PC-3 (cell line): ENCODE measurements around the gene AGAP1. TPM values are rescaled to one million over a fixed set of nuclear protein-coding genes. Genes with fewer than 3 reads are reported as not detected.

Experiments used
- ATAC-seq: fragments of 200-7000 bp; cut with Tn5 transposase; 2 replicates; pipeline ENCODE4 v1.9.1; 2020; ENCODE audit warnings: mild to moderate bottlenecking, moderate library complexity
- BruUV-seq: library from RNA; stranded (reverse); fragments of 400-500 nt; replicated peaks from 2 replicates; lab custom pipeline; 2021; lab: Mats Ljungman, UMichigan
- CTCF ChIA-PET: fragments of 300-600 bp; sonication (Branson Sonifier 250); formaldehyde crosslinking; loops from one replicate; lab custom pipeline; 2022; ENCODE audit warnings: antibody characterized with exemption; lab: Charles Lee
- POLR2A ChIA-PET: fragments of 300-600 bp; sonication (Branson Sonifier 250); formaldehyde crosslinking; loops from one replicate; lab custom pipeline; 2022; ENCODE audit warnings: antibody characterized with exemption; ENCODE audit not compliant: unreplicated experiment; lab: Charles Lee
- DNase-seq: peaks from one replicate; pipeline ENCODE4 v3.0.0-alpha.2; 2015
- H2AFZ ChIP-seq: fragments of 300-600 bp; sonication (generic); 2 replicates; pipeline ENCODE4 v1.6.0; 2016; ENCODE audit warnings: antibody characterized with exemption, low read length
- H3F3A ChIP-seq: fragments of 300-600 bp; sonication (generic); one replicate; pipeline ENCODE4 v1.6.0; 2017; ENCODE audit warnings: antibody characterized with exemption, low read length, control low read depth, mild to moderate bottlenecking; ENCODE audit not compliant: unreplicated experiment
- H3K27ac ChIP-seq: fragments of 300-600 bp; sonication (generic); 2 replicates; pipeline ENCODE4 v1.5.1; 2016; ENCODE audit warnings: mild to moderate bottlenecking, low read length
- H3K27me3 ChIP-seq: fragments of 300-600 bp; sonication (generic); 2 replicates; pipeline ENCODE4 v1.6.1; 2016; ENCODE audit warnings: low read length, mixed read lengths
- H3K36me3 ChIP-seq: fragments of 300-600 bp; sonication (generic); 2 replicates; pipeline ENCODE4 v1.6.1; 2016; ENCODE audit warnings: low read depth, mixed run types, low read length, mixed read lengths
- H3K4me1 ChIP-seq: fragments of 300-600 bp; sonication (generic); 2 replicates; pipeline ENCODE4 v1.5.1; 2016; ENCODE audit warnings: low read length; ENCODE audit not compliant: insufficient read depth
- H3K4me2 ChIP-seq: fragments of 300-600 bp; sonication (generic); 2 replicates; pipeline ENCODE4 v1.6.0; 2016; ENCODE audit warnings: low read length
- H3K4me3 ChIP-seq: fragments of 300-600 bp; sonication (generic); 2 replicates; pipeline ENCODE4 v1.5.1; 2016; ENCODE audit warnings: mild to moderate bottlenecking, low read length, mixed read lengths
- H3K79me2 ChIP-seq: fragments of 300-600 bp; sonication (generic); 2 replicates; pipeline ENCODE4 v1.6.1; 2017; ENCODE audit warnings: low read length, mixed read lengths
- H3K9ac ChIP-seq: fragments of 300-600 bp; sonication (generic); 2 replicates; pipeline ENCODE4 v1.6.0; 2016; ENCODE audit warnings: mild to moderate bottlenecking, low read length
- H3K9me2 ChIP-seq: fragments of 300-600 bp; sonication (generic); replicated peaks from 2 replicates; pipeline ENCODE4 v1.6.1; 2016; ENCODE audit warnings: mixed run types, low read length, mixed read lengths
- H3K9me3 ChIP-seq: fragments of 300-600 bp; sonication (generic); 2 replicates; pipeline ENCODE4 v1.6.1; 2016; ENCODE audit warnings: low read length, mixed read lengths
- H4K20me1 ChIP-seq: fragments of 300-600 bp; sonication (generic); 2 replicates; pipeline ENCODE4 v1.6.1; 2016; ENCODE audit warnings: low read length, mixed read lengths
- EZH2 ChIP-seq: fragments of 300-600 bp; sonication (generic); IDR thresholded peaks from one replicate; pipeline ENCODE4 v1.6.1; 2017; ENCODE audit warnings: antibody characterized with exemption, mild to moderate bottlenecking, low read length; ENCODE audit not compliant: unreplicated experiment
- EZH2phosphoT487 ChIP-seq: fragments of 300-600 bp; sonication (generic); IDR thresholded peaks from 2 replicates; pipeline ENCODE4 v1.6.1; 2018; ENCODE audit warnings: mild to moderate bottlenecking, antibody characterized with exemption, low read length, borderline replicate concordance
- intact Hi-C: fragments of 100-400 bp; cut with micrococcal nuclease; formaldehyde crosslinking; loops from 2 replicates; pipeline ENCODE4 v1.9.0; 2023
- total RNA-seq: library from RNA; depleted of rRNA; stranded (reverse); fragments of >200 nt; gene quantifications from 2 replicates; pipeline ENCODE4 v1.2.3, GENCODE V29; 2014
- TF ChIP-seq, protein P1 (sequence below): fragments of 300-600 bp; sonication (generic); conservative IDR thresholded peaks from 2 replicates; pipeline ENCODE4 v1.5.1; 2017; ENCODE audit warnings: antibody characterized with exemption, low read depth, mild to moderate bottlenecking, low read length

The AGAP1 gene
- total RNA-seq, 1 experiment from 2014 or later = 31.0 TPM

DNA sequence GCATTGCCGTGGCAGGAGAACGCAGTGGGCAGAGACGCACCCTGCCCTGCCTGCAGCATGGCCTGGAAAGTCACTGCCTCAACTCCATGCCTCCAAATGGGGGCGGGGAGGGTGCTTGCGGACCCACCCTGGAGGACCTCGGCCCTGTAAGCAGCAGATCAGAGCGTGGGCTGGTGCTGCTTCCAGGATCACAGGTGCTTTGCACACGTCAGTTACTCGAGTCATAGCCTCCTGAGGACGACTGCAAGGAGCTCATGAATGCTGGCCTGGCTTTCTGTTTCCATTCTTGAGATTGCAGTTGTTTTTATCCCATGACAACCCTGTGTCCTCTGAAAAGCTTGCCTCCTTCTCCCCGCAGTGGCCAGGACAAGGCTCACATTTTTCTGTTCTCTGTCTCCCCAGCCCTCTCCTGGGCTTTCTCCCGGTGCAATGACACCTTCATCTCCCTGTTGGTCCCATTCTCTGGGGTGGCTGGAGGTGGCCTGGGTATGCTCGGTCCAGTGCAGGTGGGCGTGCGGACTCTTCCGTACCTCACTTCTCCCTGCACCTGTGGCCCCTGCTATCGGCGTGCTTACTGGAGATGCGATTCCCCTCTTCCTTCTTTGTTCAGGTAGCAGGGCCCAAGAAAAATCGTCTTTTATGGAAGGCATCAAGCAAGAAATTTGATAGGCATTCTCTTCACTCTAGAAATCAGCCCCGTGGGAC lies 466.3 kb downstream of the AGAP1 start:
- H3K4me2 ChIP-seq = no peak overlapping the region
- POLR2A ChIA-PET = no interaction called here
- intact Hi-C loops = no loop called here
- TF ChIP-seq EZH2 (no peak), EZH2phosphoT487 (no peak)
- TF ChIP-seq, protein P1, sequence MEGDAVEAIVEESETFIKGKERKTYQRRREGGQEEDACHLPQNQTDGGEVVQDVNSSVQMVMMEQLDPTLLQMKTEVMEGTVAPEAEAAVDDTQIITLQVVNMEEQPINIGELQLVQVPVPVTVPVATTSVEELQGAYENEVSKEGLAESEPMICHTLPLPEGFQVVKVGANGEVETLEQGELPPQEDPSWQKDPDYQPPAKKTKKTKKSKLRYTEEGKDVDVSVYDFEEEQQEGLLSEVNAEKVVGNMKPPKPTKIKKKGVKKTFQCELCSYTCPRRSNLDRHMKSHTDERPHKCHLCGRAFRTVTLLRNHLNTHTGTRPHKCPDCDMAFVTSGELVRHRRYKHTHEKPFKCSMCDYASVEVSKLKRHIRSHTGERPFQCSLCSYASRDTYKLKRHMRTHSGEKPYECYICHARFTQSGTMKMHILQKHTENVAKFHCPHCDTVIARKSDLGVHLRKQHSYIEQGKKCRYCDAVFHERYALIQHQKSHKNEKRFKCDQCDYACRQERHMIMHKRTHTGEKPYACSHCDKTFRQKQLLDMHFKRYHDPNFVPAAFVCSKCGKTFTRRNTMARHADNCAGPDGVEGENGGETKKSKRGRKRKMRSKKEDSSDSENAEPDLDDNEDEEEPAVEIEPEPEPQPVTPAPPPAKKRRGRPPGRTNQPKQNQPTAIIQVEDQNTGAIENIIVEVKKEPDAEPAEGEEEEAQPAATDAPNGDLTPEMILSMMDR = no peak
- CTCF ChIA-PET = no interaction called here
- no peak overlapping the region for H3K27ac ChIP-seq
- H3K79me2 ChIP-seq = no peaks in the 10 kb centered on the region
- H3K4me3 ChIP-seq = no peak overlapping the region
- no peaks in the 10 kb centered on the region for H3K9me2 ChIP-seq
- no TSS peak for BruUV-seq
- no peak overlapping the region for H3K9ac ChIP-seq
- H3K4me1 ChIP-seq = no peaks in the 10 kb centered on the region
- DNase-seq (no peak), ATAC-seq (no peak)
- no peaks in the 10 kb centered on the region for H3K27me3 ChIP-seq
- no peaks in the 10 kb centered on the region for H3K9me3 ChIP-seq
- no peaks in the 10 kb centered on the region for H3F3A ChIP-seq
- H3K36me3 ChIP-seq = no peaks in the 10 kb centered on the region
- no peak overlapping the region for H2AFZ ChIP-seq
- no peaks in the 10 kb centered on the region for H4K20me1 ChIP-seq

DNA sequence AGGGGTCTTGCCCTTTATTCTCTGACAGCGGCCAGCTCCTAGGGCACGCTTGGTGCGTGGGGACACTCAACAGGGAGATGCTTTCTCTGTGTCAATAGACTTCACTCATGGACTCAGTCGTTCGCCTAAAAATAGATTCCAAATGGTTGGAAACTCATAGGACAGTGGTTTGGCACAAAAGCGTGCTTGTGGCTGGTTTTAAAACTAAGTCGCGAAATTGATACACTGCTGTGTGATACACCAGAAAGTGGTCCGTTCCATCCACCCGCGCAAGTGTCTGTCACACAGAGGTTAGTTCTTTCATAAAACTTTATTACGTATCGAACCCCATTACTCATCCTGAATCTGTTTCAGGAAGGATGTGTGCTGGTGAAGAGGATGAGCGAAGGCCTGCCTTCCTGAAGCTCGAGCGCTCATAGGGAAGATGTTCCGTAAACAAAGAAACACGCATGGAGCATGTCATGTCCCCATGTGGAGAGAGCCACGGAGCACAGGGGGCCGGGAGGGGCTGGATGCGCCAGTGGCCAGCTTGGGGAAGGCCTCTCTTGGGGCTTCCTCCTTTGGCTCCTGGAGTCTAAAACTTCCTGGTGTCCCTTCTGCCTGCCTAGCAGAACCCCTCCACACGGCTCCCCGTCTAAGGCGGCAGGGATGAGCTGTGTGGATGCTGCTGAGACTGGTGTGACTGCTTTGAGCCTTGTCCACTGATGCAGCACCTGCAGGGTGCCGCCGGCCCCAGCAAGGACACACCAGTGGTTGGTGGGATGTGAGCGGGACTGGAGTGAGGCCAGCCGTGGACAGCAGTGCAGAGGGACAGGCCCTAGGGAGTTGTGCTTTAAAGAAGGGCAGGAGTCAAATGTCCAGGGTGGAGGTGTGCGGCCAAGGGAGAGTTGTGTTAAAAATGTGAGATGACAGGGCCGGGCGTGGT lies 467.1 kb downstream of the AGAP1 start:
- H3K36me3 ChIP-seq = no peaks in the 10 kb centered on the region
- H3K9me3 ChIP-seq = no peaks in the 10 kb centered on the region
- no peaks in the 10 kb centered on the region for H3F3A ChIP-seq
- no peaks in the 10 kb centered on the region for H3K9me2 ChIP-seq
- TF ChIP-seq EZH2phosphoT487 = no peak
- TF ChIP-seq, protein P1 = no peak
- no peak for TF ChIP-seq EZH2
- no TSS peak for BruUV-seq
- no peak overlapping the region for H3K4me2 ChIP-seq
- no peak overlapping the region for H3K9ac ChIP-seq
- no peaks in the 10 kb centered on the region for H3K27me3 ChIP-seq
- DNase-seq (no peak), ATAC-seq (no peak)
- CTCF ChIA-PET = no interaction called here
- POLR2A ChIA-PET = no interaction called here
- no peaks in the 10 kb centered on the region for H4K20me1 ChIP-seq
- no peaks in the 10 kb centered on the region for H3K79me2 ChIP-seq
- no peak overlapping the region for H2AFZ ChIP-seq
- no peak overlapping the region for H3K27ac ChIP-seq
- H3K4me3 ChIP-seq = no peak overlapping the region
- intact Hi-C loops = no loop called here
- H3K4me1 ChIP-seq = no peaks in the 10 kb centered on the region

DNA sequence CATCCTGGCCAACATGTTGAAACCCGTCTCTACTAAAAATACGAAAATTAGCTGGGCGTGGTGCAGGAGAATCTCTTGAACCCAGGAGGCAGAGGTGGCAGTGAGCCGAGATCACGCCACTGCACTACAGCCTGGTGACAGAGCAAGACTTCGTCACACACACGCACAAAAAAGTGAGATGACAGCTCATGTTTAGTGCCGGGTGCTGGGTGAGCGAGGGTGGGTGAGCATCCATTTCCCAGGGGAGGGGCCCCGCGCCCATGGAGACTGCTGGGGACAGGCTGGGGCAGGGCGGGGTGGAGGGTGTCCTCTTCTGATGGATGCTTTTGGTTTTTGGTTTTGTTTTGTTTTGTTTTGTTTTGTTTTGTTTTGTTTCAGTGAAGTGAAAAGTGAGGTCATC lies 467.9 kb downstream of the AGAP1 start:
- no peak overlapping the region for H3K9ac ChIP-seq
- H3K9me3 ChIP-seq = no peaks in the 10 kb centered on the region
- no peak overlapping the region for H2AFZ ChIP-seq
- ChIA-PET POLR2A (no interaction called here), CTCF (no interaction called here)
- no peak overlapping the region for H3K27ac ChIP-seq
- TF ChIP-seq EZH2 = no peak
- TF ChIP-seq, protein P1 = no peak
- no peak for TF ChIP-seq EZH2phosphoT487
- H3K4me1 ChIP-seq = no peaks in the 10 kb centered on the region
- H3K9me2 ChIP-seq = no peaks in the 10 kb centered on the region
- no peaks in the 10 kb centered on the region for H3K79me2 ChIP-seq
- no peaks in the 10 kb centered on the region for H3K36me3 ChIP-seq
- ATAC-seq (no peak), DNase-seq (no peak)
- no peaks in the 10 kb centered on the region for H3F3A ChIP-seq
- no peaks in the 10 kb centered on the region for H4K20me1 ChIP-seq
- H3K27me3 ChIP-seq = no peaks in the 10 kb centered on the region
- intact Hi-C loops = no loop called here
- no peak overlapping the region for H3K4me3 ChIP-seq
- no TSS peak for BruUV-seq
- no peak overlapping the region for H3K4me2 ChIP-seq
